Spinal cord (tissue), 10 donors: Measurements from ENCODE around the gene TEK. TPM values are rescaled to one million over a fixed set of nuclear protein-coding genes. Genes with fewer than 3 reads are reported as not detected.
A peak's percentile ranks its signal among the peaks of the same experiment; 100 is the strongest.

ENCODE experiments used
- DNase-seq, 6 donors: peaks; one replicate each; pipeline versions ENCODE4 v3.0.0 to v3.0.0-alpha.2; 2013 to 2015; ENCODE audit warnings: low spot score in 6 of 6, low read depth in 4 of 6
- H3K27ac ChIP-seq: one replicate; pipeline ENCODE4 v1.5.1; 2013; ENCODE audit warnings: low read depth, low read length, control low read depth
- H3K27me3 ChIP-seq: one replicate; pipeline ENCODE4 v1.6.1; 2013; ENCODE audit warnings: low read length; ENCODE audit not compliant: control insufficient read depth, insufficient read depth
- H3K36me3 ChIP-seq: one replicate; pipeline ENCODE4 v1.6.1; 2013; ENCODE audit warnings: low read length; ENCODE audit not compliant: control insufficient read depth, insufficient read depth
- H3K4me1 ChIP-seq: one replicate; pipeline ENCODE4 v1.6.1; 2013; ENCODE audit warnings: low read length; ENCODE audit not compliant: control insufficient read depth, insufficient read depth
- H3K4me3 ChIP-seq: one replicate; pipeline ENCODE4 v1.5.1; 2013; ENCODE audit warnings: low read depth, low read length, control low read depth
- H3K9me3 ChIP-seq: one replicate; pipeline ENCODE4 v1.6.1; 2013; ENCODE audit warnings: low read length; ENCODE audit not compliant: control insufficient read depth, insufficient read depth
- WGBS: methylation state at CpG from one replicate; pipeline ENCODE4 v1.1.5; 2013; ENCODE audit warnings: missing lambda C conversion rate; ENCODE audit not compliant: insufficient coverage; 5-methylcytosine and 5-hydroxymethylcytosine counted together
- polyA plus RNA-seq, 2 donors: library from polyadenylated mRNA; unstranded; fragments of 120-200 nt; gene quantifications; one replicate each; pipeline ENCODE4 v1.2.1, GENCODE V29; 2013; ENCODE audit not compliant: insufficient read length in 2 of 2
- total RNA-seq, 2 donors: library from RNA; depleted of rRNA in 1 of 2; stranded (reverse); fragments of 120-200 nt in 1 of 2; fragments of >200 nt in 1 of 2; gene quantifications; one replicate each; pipeline versions ENCODE4 v1.2.3 to v1.2.4, GENCODE V29; 2013 to 2014
- donor health status: healthy.

TEK gene
- total and polyA plus RNA-seq, 4 donors = 12.0 to 39.0 (median 14.6) TPM

DNA sequence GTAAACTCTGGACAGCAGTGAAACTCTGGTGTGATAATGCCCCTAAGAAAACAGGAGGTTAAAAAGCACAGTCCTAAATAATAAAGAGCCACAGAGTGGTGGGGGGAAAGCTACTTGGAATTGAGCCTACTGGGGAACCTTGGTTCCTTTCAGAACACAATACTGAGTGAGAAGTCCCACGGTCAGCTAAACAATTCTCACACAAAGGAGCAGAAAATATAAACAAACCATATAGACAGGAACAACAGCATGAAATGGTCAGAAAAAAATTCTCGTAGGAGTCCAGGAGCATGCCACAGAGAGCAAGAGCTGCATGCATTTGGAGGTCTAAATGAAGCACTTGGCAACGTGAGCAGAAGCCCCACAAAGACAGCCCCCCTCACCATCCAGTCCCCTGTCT lies 56.0 kb downstream of the TEK start:
- peak in 2 of 6 donors; percentile 23 to 47 for DNase-seq

DNA sequence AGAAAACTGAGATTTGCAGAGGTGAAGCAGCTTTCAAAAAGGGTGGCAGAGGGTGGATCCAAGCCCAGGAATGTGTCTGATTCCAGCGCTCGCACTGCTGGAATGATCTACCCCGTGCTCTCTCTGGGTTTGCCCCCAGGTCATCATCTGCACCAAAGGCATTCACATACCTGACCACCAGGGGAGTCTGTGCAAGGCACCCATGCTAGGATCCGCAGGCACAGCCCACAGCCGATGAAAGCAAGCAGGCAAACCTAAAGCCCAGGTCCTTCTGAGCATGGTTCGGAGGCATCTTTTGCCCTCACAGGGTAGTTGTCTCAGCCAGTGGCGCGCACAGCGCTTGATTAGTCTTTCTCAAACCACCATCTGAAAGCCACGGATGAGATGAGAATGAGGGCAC lies 56.6 kb downstream of the TEK start:
- Histone ChIP-seq H3K4me1 (peaks cover 4% of the 10 kb centered on the region), H3K9me3 (no peaks in the 10 kb centered on the region), H3K27ac (no peak overlapping the region), H3K36me3 (no peaks in the 10 kb centered on the region), H3K4me3 (no peak overlapping the region), H3K27me3 (no peaks in the 10 kb centered on the region)
- DNase-seq = no peak
- WGBS = 82% methylated on average over 9 of the region's 10 CpGs

More for the DNA sequence above, 56.0 kb downstream of the TEK start:
- no peak overlapping the region for H3K4me3 ChIP-seq
- no peaks in the 10 kb centered on the region for H3K9me3 ChIP-seq
- H3K27me3 ChIP-seq = no peaks in the 10 kb centered on the region
- H3K27ac ChIP-seq = peak overlapping the region; percentile 20
- peaks cover 4% of the 10 kb centered on the region for H3K4me1 ChIP-seq
- H3K36me3 ChIP-seq = no peaks in the 10 kb centered on the region
- WGBS = 0% methylated on average over 1 of the region's 3 CpGs

DNA sequence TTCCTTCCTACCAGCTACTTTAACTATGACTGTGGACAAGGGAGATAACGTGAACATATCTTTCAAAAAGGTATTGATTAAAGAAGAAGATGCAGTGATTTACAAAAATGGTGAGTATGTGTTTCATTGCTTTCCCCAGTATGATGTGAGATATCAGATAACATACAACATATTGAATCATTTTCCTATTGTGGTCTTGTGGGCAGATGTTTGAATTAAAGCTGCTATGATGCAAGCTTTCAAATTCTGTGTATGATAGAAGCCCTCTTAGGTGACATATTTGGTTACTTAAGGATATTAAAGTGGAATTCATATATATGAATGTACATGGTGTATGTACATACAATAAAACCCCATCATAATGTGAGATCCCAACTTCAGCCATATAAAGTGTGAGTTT lies 59.5 kb downstream of the TEK start:
- H3K27me3 ChIP-seq = no peaks in the 10 kb centered on the region
- no peak overlapping the region for H3K27ac ChIP-seq
- peaks cover 4% of the 10 kb centered on the region for H3K4me1 ChIP-seq
- no CpG with 5 or more reads among the region's 1 CpG for WGBS
- no peak overlapping the region for H3K4me3 ChIP-seq
- DNase-seq = no peak
- no peaks in the 10 kb centered on the region for H3K36me3 ChIP-seq
- no peaks in the 10 kb centered on the region for H3K9me3 ChIP-seq

DNA sequence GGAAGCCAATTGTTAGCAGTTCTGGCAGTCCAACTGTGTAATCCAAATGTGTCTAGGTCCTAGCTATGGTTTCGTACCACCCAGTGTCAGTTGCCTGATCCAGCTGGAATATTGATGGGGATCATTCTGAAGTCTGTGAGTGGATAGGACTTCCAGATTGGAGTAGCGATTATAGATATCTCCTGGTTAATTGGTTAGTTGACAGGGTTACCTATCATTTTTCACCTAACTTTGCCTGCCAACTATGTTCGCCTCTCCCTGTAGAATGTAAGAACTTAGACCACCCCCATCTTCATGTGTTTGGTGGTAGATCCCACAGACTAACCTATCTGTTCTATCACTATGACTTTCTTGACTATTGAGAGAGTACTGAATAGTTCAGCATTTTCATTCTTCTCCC lies 59.9 kb downstream of the TEK start:
- Histone ChIP-seq H3K4me3 (no peak overlapping the region), H3K27me3 (no peaks in the 10 kb centered on the region), H3K27ac (no peak overlapping the region), H3K4me1 (peaks cover 4% of the 10 kb centered on the region), H3K9me3 (no peaks in the 10 kb centered on the region), H3K36me3 (no peaks in the 10 kb centered on the region)
- 100% methylated on average over 1 of the region's 3 CpGs for whole genome bisulfite sequencing
- no peak for DNase-seq

DNA sequence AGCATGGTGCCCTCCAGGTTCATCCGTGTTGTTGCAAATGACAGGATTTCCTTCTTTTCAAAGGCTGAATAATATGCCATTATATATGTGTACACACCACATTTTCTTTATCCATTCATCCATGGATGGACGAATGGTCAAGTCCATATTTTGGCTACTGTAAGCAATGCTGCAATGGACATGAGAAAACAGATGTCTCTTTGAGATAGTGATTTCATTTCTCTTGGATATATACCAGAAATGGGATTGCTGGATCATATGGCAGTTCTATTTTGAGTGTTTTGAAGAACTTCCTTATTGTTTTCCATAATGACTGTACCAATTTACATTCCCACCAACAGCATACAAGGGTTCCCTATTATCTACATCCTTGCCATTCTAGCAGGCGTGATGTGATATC lies 67.9 kb downstream of the TEK start:
- Histone ChIP-seq H3K27me3 (no peaks in the 10 kb centered on the region), H3K4me3 (no peak overlapping the region), H3K27ac (no peak overlapping the region), H3K4me1 (no peaks in the 10 kb centered on the region), H3K9me3 (no peaks in the 10 kb centered on the region), H3K36me3 (no peaks in the 10 kb centered on the region)
- no CpG with 5 or more reads among the region's 3 CpGs for WGBS
- no peak for DNase-seq

DNA sequence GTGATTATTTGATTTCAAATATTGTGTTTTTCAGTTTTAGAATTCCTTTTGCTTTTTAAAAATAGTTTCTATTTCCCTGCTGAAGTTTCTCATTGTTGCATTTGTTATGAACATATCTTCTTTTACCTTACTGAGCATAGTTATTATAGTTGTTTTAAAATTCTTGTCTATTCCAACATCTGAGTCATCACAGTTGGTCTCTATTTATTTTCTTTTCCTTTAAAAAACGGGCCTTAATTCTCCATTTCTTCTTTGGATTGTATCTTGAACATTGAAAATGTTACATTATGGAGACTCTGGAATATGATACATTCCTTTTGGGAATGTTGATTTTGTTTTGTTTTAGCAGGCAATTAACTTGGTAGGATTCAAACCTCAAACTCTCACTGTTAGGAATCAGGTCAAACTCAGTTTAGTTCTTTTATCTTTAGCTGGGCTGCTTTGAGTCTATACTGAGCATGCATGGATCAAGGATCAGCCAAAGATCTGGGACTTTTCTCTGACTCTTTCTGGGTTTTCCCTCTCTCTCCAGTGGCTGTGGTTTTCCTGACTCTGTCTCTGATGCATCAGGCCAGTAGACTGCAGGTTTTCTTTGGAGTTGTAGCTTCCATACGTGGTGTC lies 70.3 kb downstream of the TEK start:
- H3K27me3 ChIP-seq = no peaks in the 10 kb centered on the region
- H3K27ac ChIP-seq = no peak overlapping the region
- no peak overlapping the region for H3K4me3 ChIP-seq
- no peaks in the 10 kb centered on the region for H3K36me3 ChIP-seq
- no peaks in the 10 kb centered on the region for H3K4me1 ChIP-seq
- H3K9me3 ChIP-seq = no peaks in the 10 kb centered on the region
- no CpG with 5 or more reads among the region's 2 CpGs for WGBS
- DNase-seq = no peak

DNA sequence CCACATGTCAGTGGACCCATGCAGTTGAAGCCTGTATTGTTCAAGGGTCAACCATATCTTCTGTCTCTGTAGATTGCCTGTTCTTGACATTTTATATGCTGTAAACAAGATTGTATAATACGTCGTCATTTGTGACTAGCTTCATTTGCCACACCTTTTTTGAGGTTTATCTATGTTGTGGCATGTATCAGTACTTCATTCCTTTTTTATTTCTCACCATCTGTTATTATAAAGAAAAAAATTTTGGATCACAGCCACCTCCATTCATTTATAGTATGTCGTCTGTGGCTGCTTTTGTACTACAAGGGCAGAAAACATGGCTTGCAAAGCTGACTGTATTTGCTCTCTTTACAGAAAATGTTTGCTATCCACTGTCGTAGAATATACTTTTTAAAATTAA lies 72.4 kb downstream of the TEK start:
- H3K27me3 ChIP-seq = no peaks in the 10 kb centered on the region
- H3K4me1 ChIP-seq = no peaks in the 10 kb centered on the region
- no CpG with 5 or more reads among the region's 4 CpGs for WGBS
- no peaks in the 10 kb centered on the region for H3K9me3 ChIP-seq
- H3K4me3 ChIP-seq = no peak overlapping the region
- no peak overlapping the region for H3K27ac ChIP-seq
- no peaks in the 10 kb centered on the region for H3K36me3 ChIP-seq
- peak in 2 of 6 donors; percentile 13 to 38 for DNase-seq

DNA sequence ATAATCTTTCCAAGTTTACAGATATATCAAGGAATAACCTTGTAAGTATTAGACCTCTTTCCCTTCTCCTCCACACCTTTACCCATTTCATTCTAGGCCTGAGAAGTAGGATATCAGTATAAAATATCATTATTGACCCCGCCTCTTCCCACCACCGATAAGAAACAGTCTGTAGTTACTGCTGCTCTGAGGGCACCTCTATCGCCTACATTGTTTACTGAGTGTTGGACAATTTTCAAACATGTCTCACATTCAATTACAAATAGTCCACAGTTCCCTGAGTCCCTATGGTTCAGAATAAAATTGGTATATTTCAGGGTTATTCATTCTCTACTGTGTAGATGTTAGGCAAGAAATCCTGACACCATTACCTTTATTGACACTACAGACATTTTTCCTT lies 73.4 kb downstream of the TEK start:
- no peak overlapping the region for H3K27ac ChIP-seq
- DNase-seq = no peak
- no peaks in the 10 kb centered on the region for H3K27me3 ChIP-seq
- H3K4me3 ChIP-seq = no peak overlapping the region
- H3K4me1 ChIP-seq = no peaks in the 10 kb centered on the region
- WGBS = no CpG with 5 or more reads among the region's 3 CpGs
- H3K9me3 ChIP-seq = no peaks in the 10 kb centered on the region
- H3K36me3 ChIP-seq = no peaks in the 10 kb centered on the region

DNA sequence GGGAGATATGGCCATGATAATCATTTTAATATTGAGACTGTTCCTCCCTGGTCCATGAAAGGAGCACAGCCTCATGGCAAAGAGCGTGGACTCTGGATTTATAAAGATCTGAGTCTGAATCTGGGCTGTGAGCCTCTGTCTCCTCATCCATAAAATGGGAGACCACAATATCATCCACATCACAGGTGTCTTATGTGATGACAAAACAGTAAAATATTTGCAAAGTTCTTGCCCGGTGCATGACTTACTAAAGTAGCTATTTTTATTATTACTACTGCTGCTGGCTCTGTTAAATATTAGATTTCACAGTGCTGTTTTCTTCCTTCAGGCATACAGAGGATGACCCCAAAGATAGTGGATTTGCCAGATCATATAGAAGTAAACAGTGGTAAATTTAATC lies 74.1 kb downstream of the TEK start:
- Histone ChIP-seq H3K4me3 (no peak overlapping the region), H3K4me1 (no peaks in the 10 kb centered on the region), H3K9me3 (no peaks in the 10 kb centered on the region), H3K36me3 (no peaks in the 10 kb centered on the region), H3K27ac (no peak overlapping the region), H3K27me3 (no peaks in the 10 kb centered on the region)
- WGBS = no CpG with 5 or more reads among the region's 2 CpGs
- no peak for DNase-seq

DNA sequence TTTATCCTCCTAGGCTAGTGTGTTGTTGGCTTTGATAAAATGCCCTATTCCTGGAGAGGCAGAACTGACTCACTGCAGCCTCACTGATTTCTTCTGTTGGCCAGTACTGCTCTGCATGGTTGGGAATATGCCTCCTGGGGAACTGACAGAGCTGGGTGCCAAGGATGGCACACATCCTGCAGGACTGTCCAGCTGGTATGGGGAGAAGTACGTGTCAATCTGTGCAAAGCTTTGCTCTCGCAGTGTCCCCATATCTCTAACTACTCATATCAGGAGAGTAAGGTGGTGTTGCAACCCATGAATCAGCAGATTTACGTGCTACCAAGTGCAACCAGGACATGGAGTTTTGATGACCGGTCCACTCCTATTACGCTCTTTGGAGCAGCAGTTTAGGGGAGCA lies 74.7 kb downstream of the TEK start:
- whole genome bisulfite sequencing = 100% methylated on average over 3 of the region's 5 CpGs
- H3K36me3 ChIP-seq = no peaks in the 10 kb centered on the region
- H3K4me3 ChIP-seq = no peak overlapping the region
- no peaks in the 10 kb centered on the region for H3K27me3 ChIP-seq
- no peak overlapping the region for H3K27ac ChIP-seq
- no peak for DNase-seq
- no peaks in the 10 kb centered on the region for H3K4me1 ChIP-seq
- H3K9me3 ChIP-seq = no peaks in the 10 kb centered on the region
